Eye (tissue), 1 donor: ENCODE measurements around the gene TXLNB.
"Not testable (repeated sequence)": the region's sequence is repeated elsewhere in the genome, so short reads cannot be mapped to it uniquely, and the experiment has no call there.

ENCODE experiments used
- DNase-seq: peaks from one replicate; pipeline ENCODE4 v3.0.0-alpha.2; 2015

TXLNB gene

GRCh38 chr6:139308936-139309603 lies 17.3 kb upstream of the TXLNB start:
- no peak for DNase-seq

- DNase-seq = no peak
Observed at GRCh38 chr6:139308286-139308916, 16.6 kb upstream of the TXLNB start.

- DNase-seq = no peak
Observed at GRCh38 chr6:139306291-139306981, 14.6 kb upstream of the TXLNB start.

GRCh38 chr6:139303185-139303584 lies 11.4 kb upstream of the TXLNB start:
- DNase-seq = no peak

GRCh38 chr6:139297921-139298320 lies 6.1 kb upstream of the TXLNB start:
- DNase-seq = no peak

DNA sequence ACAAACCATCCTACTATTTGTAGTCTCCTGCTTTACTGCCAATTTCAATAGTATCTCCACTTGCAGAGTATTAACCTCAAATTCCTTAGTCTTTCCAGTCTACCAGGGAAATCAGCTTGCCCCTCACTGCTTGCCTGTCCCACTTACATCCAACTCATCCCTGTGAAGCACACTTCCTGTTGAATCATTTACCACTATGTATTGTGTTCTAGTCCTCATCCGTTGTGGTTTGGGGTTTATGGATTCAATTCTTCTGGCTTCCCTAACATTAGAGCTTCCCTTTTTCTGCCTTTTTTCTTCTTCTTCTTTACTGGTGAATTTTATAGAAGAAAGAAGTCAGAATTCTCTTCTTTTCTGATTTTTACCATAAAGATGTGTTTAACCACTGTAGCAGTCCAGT lies 5.1 kb upstream of the TXLNB start:
- no peak for DNase-seq

GRCh38 chr6:139295901-139296300 lies 4.1 kb upstream of the TXLNB start:
- no peak for DNase-seq

- DNase-seq = no peak
Observed at GRCh38 chr6:139294090-139294489, 2.3 kb upstream of the TXLNB start.

- not testable (repeated sequence) for DNase-seq
Observed at GRCh38 chr6:139293230-139293629, 1.4 kb upstream of the TXLNB start.

DNA sequence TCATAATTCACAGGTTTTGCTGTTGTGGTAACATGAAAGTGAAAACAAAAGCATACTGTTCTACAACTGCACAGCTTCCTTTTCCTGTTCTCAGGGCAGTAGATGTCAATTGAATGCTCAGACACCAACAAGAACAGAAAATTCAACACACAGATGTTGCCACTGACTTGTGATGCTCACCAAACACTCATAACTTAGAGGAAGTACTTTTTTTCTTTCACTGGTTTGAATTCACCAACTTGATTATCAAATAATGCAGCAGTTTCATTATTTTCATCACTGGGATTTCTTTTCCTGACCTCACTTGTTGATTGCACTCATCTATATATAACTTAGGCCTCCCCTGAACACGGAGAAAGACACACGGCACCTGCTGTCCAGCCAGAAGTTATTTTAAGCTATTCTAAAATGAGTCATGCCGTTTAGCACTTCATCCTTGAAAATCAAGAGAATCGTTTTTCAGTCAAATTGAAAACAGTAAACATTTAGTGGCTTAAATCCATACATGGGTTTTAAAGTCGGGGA lies 949 bp downstream of the TXLNB start:
- DNase-seq = peak; percentile 22

DNA sequence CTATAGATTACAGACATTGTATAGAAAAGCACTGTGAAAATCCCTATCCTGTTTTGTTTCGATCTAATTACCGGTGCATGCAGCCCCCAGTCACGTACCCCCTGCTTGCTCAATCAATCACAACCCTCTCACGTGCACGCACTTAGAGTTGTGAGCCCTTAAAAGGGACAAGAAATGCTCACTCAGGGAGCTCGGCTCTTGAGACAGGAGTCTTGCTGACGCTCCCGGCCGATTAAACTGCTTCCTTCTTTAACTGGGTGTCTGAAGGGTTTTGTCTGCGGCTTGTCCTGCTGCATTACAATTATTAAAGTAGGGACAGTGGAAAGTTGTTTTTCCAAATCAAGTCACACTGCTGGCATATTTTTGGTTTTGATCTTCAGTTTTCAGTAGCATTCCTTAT lies 2.6 kb downstream of the TXLNB start:
- no peak for DNase-seq

GRCh38 chr6:139288496-139289040 lies 3.2 kb downstream of the TXLNB start:
- DNase-seq = no peak

- DNase-seq = no peak
Observed at GRCh38 chr6:139287868-139288267, 3.9 kb downstream of the TXLNB start.

GRCh38 chr6:139286438-139286837 lies 5.4 kb downstream of the TXLNB start:
- DNase-seq = not testable (repeated sequence)

GRCh38 chr6:139285590-139285989 lies 6.2 kb downstream of the TXLNB start:
- DNase-seq = no peak

DNA sequence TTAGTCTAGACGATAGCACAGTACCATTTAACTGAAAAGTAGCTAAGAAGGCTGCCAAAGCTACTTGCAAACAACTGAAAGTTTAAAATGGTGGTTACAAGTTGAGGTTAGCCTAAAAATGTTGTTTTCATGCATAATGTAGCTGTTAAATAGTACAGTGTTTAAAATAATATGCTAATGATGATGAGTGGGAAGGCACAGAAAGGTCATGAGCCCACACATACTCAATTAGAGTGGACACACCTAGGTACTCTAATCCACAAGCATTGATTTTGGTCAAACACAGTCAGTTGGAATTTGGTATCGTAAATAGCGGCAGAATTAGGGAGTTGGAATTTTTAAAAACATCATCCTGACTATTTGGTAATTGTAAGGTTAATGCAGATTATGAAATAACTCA lies 7.0 kb downstream of the TXLNB start:
- no peak for DNase-seq

GRCh38 chr6:139282684-139283083 lies 9.1 kb downstream of the TXLNB start:
- no peak for DNase-seq

- no peak for DNase-seq
Observed at GRCh38 chr6:139278190-139278589, 13.6 kb downstream of the TXLNB start.

DNA sequence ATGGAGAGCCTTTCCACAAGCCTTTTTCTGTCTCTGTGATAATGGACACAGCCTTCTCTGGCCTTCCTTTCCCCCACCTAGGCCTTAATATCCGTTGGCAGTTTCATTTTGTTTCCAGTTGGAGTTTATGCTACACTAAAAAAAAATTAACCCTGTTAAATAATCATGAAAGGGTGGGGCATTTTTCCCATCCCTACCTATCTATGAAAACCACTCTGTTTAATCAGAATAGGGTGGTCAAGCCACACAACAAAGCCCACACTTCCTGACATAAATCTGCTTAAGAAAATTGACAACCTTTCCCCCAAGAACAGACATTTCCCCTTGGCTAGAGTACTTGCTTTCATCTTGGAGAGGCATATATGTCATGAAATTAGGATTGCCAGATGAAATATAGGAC lies 14.2 kb downstream of the TXLNB start:
- DNase-seq = no peak

DNA sequence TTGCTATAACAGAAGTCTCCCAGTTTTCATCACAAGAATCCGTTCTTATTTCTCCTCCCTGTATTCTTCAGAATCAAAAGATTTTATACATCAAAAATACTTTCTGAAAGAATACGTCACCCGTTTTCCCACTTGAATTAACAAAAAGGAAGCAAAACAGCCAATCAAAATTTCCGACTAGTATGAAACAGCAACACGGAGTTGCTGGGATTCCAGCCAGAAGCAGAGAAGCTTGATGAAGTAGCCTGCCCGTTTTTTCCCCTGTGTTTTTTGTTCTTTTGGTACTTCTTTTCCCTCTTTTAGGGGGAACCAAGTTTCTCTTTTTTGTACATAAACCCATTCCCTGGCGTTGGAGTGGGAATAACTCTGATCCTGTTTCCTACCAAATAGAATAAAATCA lies 14.6 kb downstream of the TXLNB start:
- DNase-seq = no peak

DNA sequence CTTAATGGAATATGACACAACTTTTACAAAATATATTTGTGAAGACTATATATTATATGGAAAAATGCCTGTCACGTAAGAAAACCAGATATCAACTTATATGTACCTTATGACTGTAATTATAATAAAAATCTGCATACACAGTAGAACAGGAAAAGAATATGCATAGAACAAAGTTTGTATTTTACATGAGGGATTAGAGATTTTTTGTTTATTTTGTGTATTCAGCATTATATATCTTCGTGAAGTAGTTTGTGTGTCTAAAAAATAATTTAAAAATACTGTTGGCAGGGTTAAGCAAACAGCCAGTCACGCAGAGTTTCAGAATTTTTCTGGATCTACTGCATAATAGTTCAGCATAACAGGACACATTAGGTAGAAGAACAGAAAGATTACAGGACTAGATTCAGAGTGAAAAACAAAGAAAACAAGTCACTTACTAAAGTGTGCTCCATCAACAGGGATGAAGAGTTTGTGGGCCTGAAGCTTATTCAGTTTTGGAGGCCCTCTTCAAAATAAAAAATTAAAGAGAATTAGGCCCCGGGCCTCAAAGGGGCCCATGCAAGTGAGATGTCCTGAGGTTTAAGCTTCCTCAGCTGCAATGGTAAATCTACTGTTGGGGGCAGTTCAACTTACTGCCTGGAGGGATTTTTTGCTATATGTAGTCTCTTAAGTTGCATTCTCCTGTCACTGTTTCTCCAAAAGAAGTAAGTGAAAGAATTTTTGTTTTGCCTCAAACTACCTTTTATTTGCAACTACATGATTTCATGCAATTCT lies 16.3 kb downstream of the TXLNB start:
- no peak for DNase-seq

DNA sequence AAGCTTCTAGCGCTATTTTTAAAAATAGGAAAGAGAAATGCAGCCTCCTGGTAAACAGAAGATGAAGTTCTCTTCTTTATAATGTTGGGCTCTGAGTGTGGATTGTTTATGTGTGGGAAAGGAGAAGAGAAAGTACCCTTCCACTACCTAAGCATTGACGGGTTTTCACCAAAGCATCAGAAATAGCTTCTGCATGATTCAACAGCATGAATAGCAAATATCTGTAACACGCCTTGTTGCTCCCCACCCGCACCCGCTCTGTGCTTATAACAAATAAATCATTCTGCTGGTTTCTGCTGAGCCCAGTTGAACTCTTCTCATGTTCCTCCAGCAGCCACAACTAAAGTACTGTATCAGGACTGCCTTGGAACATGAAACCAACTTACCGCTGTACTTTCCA lies 20.7 kb downstream of the TXLNB start:
- DNase-seq = no peak

DNA sequence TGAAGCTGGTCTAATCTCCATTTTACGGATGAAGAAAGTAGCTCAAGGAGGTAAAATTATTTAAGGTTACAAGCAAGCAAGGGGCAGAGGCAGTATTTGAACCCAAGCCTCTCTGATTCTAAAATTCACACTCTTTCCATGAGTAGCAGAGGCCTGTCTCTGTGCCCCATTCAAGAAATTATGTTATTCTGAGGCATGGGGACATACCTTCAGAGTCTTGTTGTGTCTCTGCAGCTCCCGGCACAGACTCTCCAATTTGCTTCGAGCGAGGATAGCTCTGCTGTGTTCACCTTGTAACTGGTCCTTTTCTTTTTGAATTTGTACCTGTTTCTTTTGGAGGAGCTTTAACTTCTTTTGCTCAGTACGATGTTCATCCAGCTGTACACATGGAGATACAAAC lies 21.5 kb downstream of the TXLNB start:
- no peak for DNase-seq
